Fibroblast of skin of left biceps (primary cell): ENCODE measurements around the gene SLC40A1.

Experiments used
- DNase-seq, 2 experiments: peaks; one replicate each; pipeline ENCODE4 v3.0.0-alpha.2; 2013; ENCODE audit warnings: low read depth in 2 of 2

The SLC40A1 gene

GRCh38 chr2:189540551-189540950 lies 40.0 kb downstream of the SLC40A1 start:
- DNase-seq: no peak

- no peak for DNase-seq
These were observed 42.2 kb downstream of the SLC40A1 start for GRCh38 chr2:189538402-189538801.

GRCh38 chr2:189536830-189537229 lies 43.8 kb downstream of the SLC40A1 start:
- DNase-seq: no peak

- peak; percentile 51 to 54 for DNase-seq
These were observed 45.4 kb downstream of the SLC40A1 start for GRCh38 chr2:189534854-189535832.

GRCh38 chr2:189533288-189534035 lies 47.1 kb downstream of the SLC40A1 start:
- no peak for DNase-seq

- DNase-seq: no peak
These were observed 49.5 kb downstream of the SLC40A1 start for GRCh38 chr2:189530965-189531637.

- DNase-seq: no peak
These were observed 52.0 kb downstream of the SLC40A1 start for GRCh38 chr2:189528617-189529016.

GRCh38 chr2:189527812-189528592 lies 52.6 kb downstream of the SLC40A1 start:
- no peak for DNase-seq

- DNase-seq: no peak
These were observed 53.4 kb downstream of the SLC40A1 start for GRCh38 chr2:189527041-189527750.

GRCh38 chr2:189526241-189526640 lies 54.3 kb downstream of the SLC40A1 start:
- no peak for DNase-seq

GRCh38 chr2:189524746-189525145 lies 55.8 kb downstream of the SLC40A1 start:
- DNase-seq: no peak

- no peak for DNase-seq
These were observed 58.0 kb downstream of the SLC40A1 start for GRCh38 chr2:189522435-189523151.

- DNase-seq: no peak
These were observed 58.7 kb downstream of the SLC40A1 start for GRCh38 chr2:189521699-189522434.

GRCh38 chr2:189519631-189520387 lies 60.8 kb downstream of the SLC40A1 start:
- no peak for DNase-seq

- DNase-seq: peak in 1 of 2 experiments; percentile 9
These were observed 62.6 kb downstream of the SLC40A1 start for GRCh38 chr2:189517847-189518535.

GRCh38 chr2:189516546-189516945 lies 64.0 kb downstream of the SLC40A1 start:
- DNase-seq: no peak

GRCh38 chr2:189515264-189515663 lies 65.3 kb downstream of the SLC40A1 start:
- no peak for DNase-seq

- no peak for DNase-seq
These were observed 66.5 kb downstream of the SLC40A1 start for GRCh38 chr2:189514104-189514503.
